Bronchial epithelial cell (primary cell): ENCODE measurements around the gene LRIT2. TPM values are rescaled to one million over a fixed set of nuclear protein-coding genes. Genes with fewer than 3 reads are reported as not detected.
A peak's percentile ranks its signal among the peaks of the same experiment; 100 is the strongest.

ENCODE experiments used
- DNase-seq: peaks from one replicate; pipeline ENCODE4 v3.0.0-alpha.2; 2010; ENCODE audit warnings: low read depth
- FAIRE-seq: peaks from 2 replicates; lab custom pipeline; 2011; peaks lifted over from hg19 to GRCh38; lab: Jason Lieb, UNC
- H3K27me3 ChIP-seq: 2 replicates; pipeline ENCODE4 v1.5.1; 2011; ENCODE audit warnings: low read length; ENCODE audit not compliant: control insufficient read depth, insufficient read depth
- H3K36me3 ChIP-seq: 2 replicates; pipeline ENCODE4 v1.5.1; 2011; ENCODE audit warnings: low read length; ENCODE audit not compliant: control insufficient read depth, insufficient read depth
- H3K4me3 ChIP-seq: 2 replicates; pipeline ENCODE4 v1.5.1; 2011; ENCODE audit warnings: mild to moderate bottlenecking, low read depth, low read length, control low read depth
- CTCF ChIP-seq: IDR thresholded peaks from 2 replicates; pipeline ENCODE4 v1.5.1; 2011; ENCODE audit warnings: mild to moderate bottlenecking, moderate library complexity, low read length, control low read depth, inconsistent platforms; ENCODE audit not compliant: insufficient read depth, severe bottlenecking
- total RNA-seq: library from RNA; depleted of rRNA; stranded (reverse); fragments of >200 nt; gene quantifications from 2 replicates; pipeline ENCODE4 v1.2.1, GENCODE V29; 2014

Gene LRIT2
- total RNA-seq, 1 donor from 2014 or later: not detected

GRCh38 chr10:84258034-84258695 lies 32.8 kb upstream of the LRIT2 start:
- no peak for FAIRE-seq

GRCh38 chr10:84257343-84258020 lies 32.1 kb upstream of the LRIT2 start:
- no peak for FAIRE-seq
- no peaks in the 10 kb centered on the region for H3K27me3 ChIP-seq

More at GRCh38 chr10:84258034-84258695, 32.8 kb upstream of the LRIT2 start:
- no peak for TF ChIP-seq CTCF
- H3K27me3 ChIP-seq: no peaks in the 10 kb centered on the region
- no peak overlapping the region for H3K4me3 ChIP-seq
- DNase-seq: no peak
- H3K36me3 ChIP-seq: no peaks in the 10 kb centered on the region

GRCh38 chr10:84256510-84257342 lies 31.4 kb upstream of the LRIT2 start:
- Histone ChIP-seq H3K27me3 (no peaks in the 10 kb centered on the region), H3K4me3 (no peak overlapping the region), H3K36me3 (no peaks in the 10 kb centered on the region)
- peak; percentile 60 for TF ChIP-seq CTCF
- peak; percentile 26 for DNase-seq
- FAIRE-seq: no peak

More at GRCh38 chr10:84257343-84258020, 32.1 kb upstream of the LRIT2 start:
- no peak for DNase-seq
- Histone ChIP-seq H3K4me3 (no peak overlapping the region), H3K36me3 (no peaks in the 10 kb centered on the region)
- no peak for TF ChIP-seq CTCF

GRCh38 chr10:84254552-84255478 lies 29.5 kb upstream of the LRIT2 start:
- no peak for TF ChIP-seq CTCF
- Histone ChIP-seq H3K4me3 (no peak overlapping the region), H3K27me3 (no peaks in the 10 kb centered on the region), H3K36me3 (no peaks in the 10 kb centered on the region)
- DNase-seq (no peak), FAIRE-seq (peak; percentile 7)

DNA sequence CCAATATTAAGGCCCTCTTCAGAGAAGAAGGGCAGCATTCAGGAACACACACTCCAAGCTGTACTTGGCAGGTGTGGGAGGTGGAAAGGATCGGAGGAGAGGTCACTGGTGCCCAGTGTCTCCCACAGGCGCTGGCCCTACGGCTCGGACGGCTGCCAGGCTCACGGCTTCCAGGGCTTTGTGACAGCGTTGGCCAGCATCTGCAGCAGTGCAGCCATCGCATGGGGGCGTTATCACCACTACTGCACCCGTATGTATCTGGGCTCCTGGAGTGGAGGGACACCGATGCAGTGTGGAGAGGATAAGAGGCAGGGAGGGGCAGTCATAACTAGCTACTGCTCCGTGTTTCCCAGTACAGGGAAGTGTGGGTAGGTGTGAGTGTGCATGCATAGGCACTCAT lies 23.4 kb upstream of the LRIT2 start:
- Histone ChIP-seq H3K4me3 (no peak overlapping the region), H3K27me3 (peaks cover 2% of the 10 kb centered on the region), H3K36me3 (no peaks in the 10 kb centered on the region)
- no peak for TF ChIP-seq CTCF
- DNase-seq (no peak), FAIRE-seq (no peak)
